Measurements from ENCODE around the gene PHYHIPL. TPM values are rescaled to one million over a fixed set of nuclear protein-coding genes. Genes with fewer than 3 reads are reported as not detected.

The PHYHIPL gene
- total and polyA plus RNA-seq, 12 donors, result 3.2 to 59.5 (median 21.7) TPM

DNA sequence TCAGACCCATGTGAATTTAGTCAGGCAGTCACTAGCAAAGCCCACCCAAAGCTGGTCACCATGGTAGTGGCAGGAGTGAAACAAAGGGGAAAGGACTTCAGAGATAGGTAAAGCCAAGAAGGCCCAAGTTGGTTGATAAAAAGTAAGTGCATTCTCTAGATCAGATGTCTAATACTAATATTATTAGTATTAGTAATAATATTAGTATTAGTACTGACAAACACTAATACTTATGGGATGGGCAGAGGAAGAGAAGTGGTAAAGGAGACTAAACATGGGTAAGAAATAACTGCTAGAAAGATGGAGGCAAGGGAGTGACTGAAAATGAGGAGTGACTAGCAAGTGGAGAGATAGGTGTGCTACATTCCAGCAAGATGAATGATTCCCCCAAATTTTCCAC lies 46.6 kb upstream of the PHYHIPL start:
- H3K4me3 ChIP-seq, result no peak overlapping the region
- no peaks in the 10 kb centered on the region for H3K27me3 ChIP-seq
- no peaks in the 10 kb centered on the region for H3K9me3 ChIP-seq (replicated peaks in 1 of 3)
- no peaks in the 10 kb centered on the region for H3K36me3 ChIP-seq (replicated peaks in 1 of 2)
- TF ChIP-seq POLR2A (IDR thresholded peaks at IDR 0.05), result no peak
- TF ChIP-seq, protein P1, sequence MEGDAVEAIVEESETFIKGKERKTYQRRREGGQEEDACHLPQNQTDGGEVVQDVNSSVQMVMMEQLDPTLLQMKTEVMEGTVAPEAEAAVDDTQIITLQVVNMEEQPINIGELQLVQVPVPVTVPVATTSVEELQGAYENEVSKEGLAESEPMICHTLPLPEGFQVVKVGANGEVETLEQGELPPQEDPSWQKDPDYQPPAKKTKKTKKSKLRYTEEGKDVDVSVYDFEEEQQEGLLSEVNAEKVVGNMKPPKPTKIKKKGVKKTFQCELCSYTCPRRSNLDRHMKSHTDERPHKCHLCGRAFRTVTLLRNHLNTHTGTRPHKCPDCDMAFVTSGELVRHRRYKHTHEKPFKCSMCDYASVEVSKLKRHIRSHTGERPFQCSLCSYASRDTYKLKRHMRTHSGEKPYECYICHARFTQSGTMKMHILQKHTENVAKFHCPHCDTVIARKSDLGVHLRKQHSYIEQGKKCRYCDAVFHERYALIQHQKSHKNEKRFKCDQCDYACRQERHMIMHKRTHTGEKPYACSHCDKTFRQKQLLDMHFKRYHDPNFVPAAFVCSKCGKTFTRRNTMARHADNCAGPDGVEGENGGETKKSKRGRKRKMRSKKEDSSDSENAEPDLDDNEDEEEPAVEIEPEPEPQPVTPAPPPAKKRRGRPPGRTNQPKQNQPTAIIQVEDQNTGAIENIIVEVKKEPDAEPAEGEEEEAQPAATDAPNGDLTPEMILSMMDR (IDR thresholded peaks at IDR 0.05), result no peak
- no peak overlapping the region for H3K27ac ChIP-seq
- intact Hi-C loops (cut with DNase I), result no loop called here
- H3K4me1 ChIP-seq (replicated peaks in 1 of 2), result peaks cover 3 to 10% of the 10 kb centered on the region in 2 donors
- DNase-seq, result no peak

DNA sequence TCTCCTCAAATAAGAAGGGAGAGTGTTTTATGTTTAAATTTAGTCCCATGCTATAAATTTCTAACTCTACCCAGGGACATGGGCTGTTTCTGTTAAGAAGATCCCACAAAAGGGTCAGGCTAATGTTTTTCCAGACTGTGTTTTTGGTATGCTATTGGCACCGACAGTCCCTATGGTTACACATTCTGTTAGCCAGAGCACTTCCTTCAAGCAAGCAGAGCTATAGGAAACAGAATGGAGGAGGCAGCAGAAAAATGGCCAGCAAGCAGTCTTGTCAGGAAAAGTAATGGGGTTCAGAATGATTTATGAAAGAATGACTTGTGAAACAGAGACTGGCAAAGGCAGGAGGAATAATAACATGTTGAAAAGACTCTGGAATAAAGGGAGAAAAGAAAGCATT lies 44.8 kb upstream of the PHYHIPL start:
- Histone ChIP-seq H3K4me3 (no peak overlapping the region), H3K36me3 (replicated peaks in 1 of 2) (no peaks in the 10 kb centered on the region), H3K27ac (no peak overlapping the region), H3K9me3 (replicated peaks in 1 of 3) (no peaks in the 10 kb centered on the region), H3K4me1 (replicated peaks in 1 of 2) (peaks cover 3 to 10% of the 10 kb centered on the region in 2 donors), H3K27me3 (no peaks in the 10 kb centered on the region)
- DNase-seq, result no peak
- intact Hi-C loops (cut with DNase I), result no loop called here
- TF ChIP-seq, protein P1 (IDR thresholded peaks at IDR 0.05), result no peak
- TF ChIP-seq POLR2A (IDR thresholded peaks at IDR 0.05), result no peak
- 51 to 61% (median 55%) methylated on average over 1 of the region's 1 CpG for WGBS, 4 donors

DNA sequence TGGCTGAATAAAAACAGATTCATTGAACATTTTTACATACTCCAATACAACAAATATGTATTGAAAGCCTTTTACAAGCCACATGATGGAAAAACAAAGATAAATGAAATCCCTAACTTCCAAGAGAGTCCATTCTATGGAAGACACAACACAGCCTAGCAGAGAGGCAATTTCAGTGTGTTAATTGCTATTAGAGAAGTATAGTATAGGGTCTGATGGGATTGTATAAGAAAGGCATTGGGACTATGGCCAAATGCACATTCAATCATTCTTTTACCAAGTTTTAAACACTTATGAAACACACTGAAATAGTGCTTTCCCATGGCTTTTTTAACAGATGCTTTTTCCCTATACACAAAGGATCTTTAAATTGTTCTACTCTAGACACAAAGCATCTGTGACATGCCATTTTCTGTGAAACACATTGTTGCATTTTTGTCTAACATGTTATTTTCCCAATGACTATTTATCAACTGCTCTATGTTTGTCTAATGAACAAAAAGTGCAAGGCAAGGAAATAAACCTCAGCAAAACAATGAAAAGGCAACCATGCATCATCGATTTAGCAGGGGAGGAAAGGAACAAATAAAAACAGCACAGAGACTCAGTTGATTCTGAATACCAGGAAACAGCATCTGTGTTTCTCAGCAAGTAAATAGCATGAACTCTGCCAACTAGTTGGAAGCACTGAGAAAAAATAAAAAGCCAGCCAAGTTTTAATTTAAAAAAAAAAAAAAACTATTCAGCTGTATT lies 42.4 kb upstream of the PHYHIPL start:
- 31 to 58% (median 42%) methylated on average over 1 of the region's 1 CpG for WGBS, 4 donors

DNA sequence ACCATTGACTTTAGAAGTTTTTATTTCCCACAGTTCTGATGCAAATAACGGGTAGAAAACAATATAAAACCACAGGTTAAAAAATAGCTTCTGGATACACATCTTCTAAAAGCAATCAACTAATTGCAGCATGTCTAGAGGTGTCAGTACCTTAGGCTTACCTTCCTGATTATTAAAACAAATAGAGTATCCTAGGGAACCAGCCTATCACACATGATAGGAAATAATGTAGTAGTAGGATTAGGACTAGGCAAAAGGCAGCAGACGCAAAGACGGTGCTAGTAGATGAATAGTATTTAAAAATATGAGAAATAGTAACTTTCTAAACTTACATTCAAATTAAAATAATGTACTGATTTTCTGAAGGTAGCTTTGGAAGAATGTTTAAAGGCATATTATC lies 41.7 kb upstream of the PHYHIPL start:
- no peak for DNase-seq
- Histone ChIP-seq H3K4me3 (no peak overlapping the region), H3K4me1 (replicated peaks in 1 of 2) (peaks cover 0 to 10% of the 10 kb centered on the region in 2 donors), H3K27me3 (no peaks in the 10 kb centered on the region), H3K9me3 (replicated peaks in 1 of 3) (no peaks in the 10 kb centered on the region), H3K27ac (no peak overlapping the region), H3K36me3 (replicated peaks in 1 of 2) (no peaks in the 10 kb centered on the region)
- 87 to 93% (median 91%) methylated on average over 3 of the region's 3 CpGs for WGBS, 4 donors
- intact Hi-C loops (cut with DNase I), result no loop called here
- TF ChIP-seq, protein P1 (IDR thresholded peaks at IDR 0.05), result no peak
- TF ChIP-seq POLR2A (IDR thresholded peaks at IDR 0.05), result no peak

More for the DNA sequence above, 42.4 kb upstream of the PHYHIPL start:
- intact Hi-C loops (cut with DNase I), result no loop called here
- Histone ChIP-seq H3K4me3 (no peak overlapping the region), H3K36me3 (replicated peaks in 1 of 2) (no peaks in the 10 kb centered on the region), H3K27ac (no peak overlapping the region), H3K9me3 (replicated peaks in 1 of 3) (no peaks in the 10 kb centered on the region), H3K27me3 (no peaks in the 10 kb centered on the region), H3K4me1 (replicated peaks in 1 of 2) (peaks cover 0 to 10% of the 10 kb centered on the region in 2 donors)
- TF ChIP-seq, protein P1 (IDR thresholded peaks at IDR 0.05), result no peak
- DNase-seq, result no peak
